ENCODE results near the gene ADAP2.

The ADAP2 gene

GRCh38 chr17:30933966-30934365 is 12.2 kb downstream of the ADAP2 start:
- no peaks in the 10 kb centered on the region for H4K20me1 ChIP-seq (ENCODE audit: insufficient read depth)
- TF ChIP-seq CTCF (conservative IDR thresholded peaks at IDR 0.05; ENCODE audit: low read depth, low read length) = no peak
- no peaks in the 10 kb centered on the region for H3K36me3 ChIP-seq (ENCODE audit: insufficient read depth)
- no peak overlapping the region for H3K27ac ChIP-seq
- no peaks in the 10 kb centered on the region for H3K79me2 ChIP-seq (ENCODE audit: insufficient read depth, low read depth)
- no peak overlapping the region for H3K4me3 ChIP-seq (IDR thresholded peaks at IDR 0.05; ENCODE audit: insufficient read depth, low read depth, low read length)
- no peak overlapping the region for H3K4me2 ChIP-seq
- H2AFZ ChIP-seq (ENCODE audit: low read depth) = no peak overlapping the region
- H3K27me3 ChIP-seq (ENCODE audit: insufficient read depth, low read depth) = no peaks in the 10 kb centered on the region
- H3K4me1 ChIP-seq (ENCODE audit: low read depth, poor library complexity, severe bottlenecking) = peaks cover 12% of the 10 kb centered on the region
- no peak overlapping the region for H3K9ac ChIP-seq

GRCh38 chr17:30939051-30939689 is 17.4 kb downstream of the ADAP2 start:
- H3K4me2 ChIP-seq = peak overlapping the region; percentile 65
- H3K4me3 ChIP-seq (IDR thresholded peaks at IDR 0.05; ENCODE audit: insufficient read depth, low read depth, low read length) = no peak overlapping the region
- no peaks in the 10 kb centered on the region for H4K20me1 ChIP-seq (ENCODE audit: insufficient read depth)
- H2AFZ ChIP-seq (ENCODE audit: low read depth) = peak overlapping the region; percentile 75
- H3K27me3 ChIP-seq (ENCODE audit: insufficient read depth, low read depth) = no peaks in the 10 kb centered on the region
- no peaks in the 10 kb centered on the region for H3K36me3 ChIP-seq (ENCODE audit: insufficient read depth)
- H3K79me2 ChIP-seq (ENCODE audit: insufficient read depth, low read depth) = no peaks in the 10 kb centered on the region
- TF ChIP-seq CTCF (conservative IDR thresholded peaks at IDR 0.05; ENCODE audit: low read depth, low read length) = no peak
- H3K27ac ChIP-seq = peak overlapping the region; percentile 71
- H3K9ac ChIP-seq = peak overlapping the region; percentile 38
- H3K4me1 ChIP-seq (ENCODE audit: low read depth, poor library complexity, severe bottlenecking) = peaks cover 30% of the 10 kb centered on the region

- no peak for TF ChIP-seq CTCF (conservative IDR thresholded peaks at IDR 0.05; ENCODE audit: low read depth, low read length)
- Histone ChIP-seq H3K4me1 (ENCODE audit: low read depth, poor library complexity, severe bottlenecking) (peaks cover 30% of the 10 kb centered on the region), H4K20me1 (ENCODE audit: insufficient read depth) (no peaks in the 10 kb centered on the region), H2AFZ (ENCODE audit: low read depth) (no peak overlapping the region), H3K27ac (no peak overlapping the region), H3K27me3 (ENCODE audit: insufficient read depth, low read depth) (no peaks in the 10 kb centered on the region), H3K4me2 (no peak overlapping the region), H3K79me2 (ENCODE audit: insufficient read depth, low read depth) (no peaks in the 10 kb centered on the region), H3K4me3 (IDR thresholded peaks at IDR 0.05; ENCODE audit: insufficient read depth, low read depth, low read length) (no peak overlapping the region), H3K36me3 (ENCODE audit: insufficient read depth) (no peaks in the 10 kb centered on the region), H3K9ac (no peak overlapping the region)
Measured at GRCh38 chr17:30942308-30943079, 20.7 kb downstream of the ADAP2 start.

GRCh38 chr17:30947796-30948195 is 26.1 kb downstream of the ADAP2 start:
- H3K4me2 ChIP-seq = no peak overlapping the region
- H4K20me1 ChIP-seq (ENCODE audit: insufficient read depth) = no peaks in the 10 kb centered on the region
- H3K4me1 ChIP-seq (ENCODE audit: low read depth, poor library complexity, severe bottlenecking) = peaks cover 24% of the 10 kb centered on the region
- H3K9ac ChIP-seq = no peak overlapping the region
- no peaks in the 10 kb centered on the region for H3K36me3 ChIP-seq (ENCODE audit: insufficient read depth)
- H3K27ac ChIP-seq = no peak overlapping the region
- H3K27me3 ChIP-seq (ENCODE audit: insufficient read depth, low read depth) = no peaks in the 10 kb centered on the region
- no peak overlapping the region for H2AFZ ChIP-seq (ENCODE audit: low read depth)
- TF ChIP-seq CTCF (conservative IDR thresholded peaks at IDR 0.05; ENCODE audit: low read depth, low read length) = no peak
- no peak overlapping the region for H3K4me3 ChIP-seq (IDR thresholded peaks at IDR 0.05; ENCODE audit: insufficient read depth, low read depth, low read length)
- no peaks in the 10 kb centered on the region for H3K79me2 ChIP-seq (ENCODE audit: insufficient read depth, low read depth)

Measured in KMS-11 (cell line).